ENCODE measurements around the gene PFKFB1. TPM values are rescaled to one million over a fixed set of nuclear protein-coding genes. Genes with fewer than 3 reads are reported as not detected.
"Not testable (repeated sequence)": the region's sequence is repeated elsewhere in the genome, so short reads cannot be mapped to it uniquely, and the experiment has no call there.

The PFKFB1 gene
- total RNA-seq, 1 donor from 2014 or later = 0.22 TPM

DNA sequence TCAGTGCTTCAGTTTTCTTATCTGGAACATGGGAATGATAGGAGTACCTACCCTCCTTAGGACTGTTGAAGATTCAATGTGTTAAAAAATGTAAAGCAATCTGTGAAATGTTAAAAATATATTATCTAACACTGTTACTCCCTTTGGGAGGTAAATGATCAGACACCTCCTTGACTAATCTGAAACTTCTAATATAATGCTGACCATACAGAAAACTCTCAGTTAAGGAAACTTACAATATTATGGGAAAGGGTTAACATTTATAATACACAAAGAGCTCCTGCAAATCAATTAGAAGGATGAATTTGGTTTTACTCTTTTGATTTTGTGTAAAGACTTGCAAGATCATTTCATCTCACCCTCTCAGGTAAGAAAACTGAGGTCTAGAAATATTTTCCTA, 1.6 kb upstream of the PFKFB1 start:
- ATAC-seq (no peak), DNase-seq (no peak)
- intact Hi-C loops (cut with micrococcal nuclease) = no loop called here

GRCh38 chrX:54994668-54995351, 822 bp upstream of the PFKFB1 start:
- DNase-seq = no peak
- intact Hi-C loops (cut with micrococcal nuclease) = no loop called here
- ATAC-seq = no peak

- DNase-seq (no peak), ATAC-seq (no peak)
- intact Hi-C loops (cut with micrococcal nuclease) = no loop called here
Observed at GRCh38 chrX:54992911-54993622, 921 bp downstream of the PFKFB1 start.

- intact Hi-C loops (cut with micrococcal nuclease) = no loop called here
- DNase-seq (no peak), ATAC-seq (no peak)
Observed at GRCh38 chrX:54991706-54992105, 2.3 kb downstream of the PFKFB1 start.

GRCh38 chrX:54983306-54983705, 10.7 kb downstream of the PFKFB1 start:
- intact Hi-C loops (cut with micrococcal nuclease); DNase-seq; ATAC-seq: not testable (repeated sequence)

DNA sequence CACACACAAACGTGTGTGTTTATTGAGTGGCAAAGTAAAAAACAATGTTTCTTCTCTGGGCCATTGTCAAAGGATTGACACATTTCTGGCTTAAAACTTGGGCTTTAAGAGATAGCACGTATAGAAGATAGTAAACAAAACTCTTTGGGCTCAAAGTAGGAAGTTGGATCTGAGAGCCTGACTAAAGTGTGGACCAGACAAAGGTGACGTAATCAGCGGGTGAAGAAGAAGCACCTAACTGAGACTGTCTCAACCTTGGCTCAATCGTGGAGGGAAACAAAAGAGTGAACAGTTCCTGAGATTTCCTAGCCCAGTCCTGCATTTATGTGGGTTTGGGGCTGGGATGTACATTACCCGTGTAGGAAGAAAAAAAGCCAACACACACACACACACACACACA, 13.7 kb downstream of the PFKFB1 start:
- DNase-seq (no peak), ATAC-seq (no peak)
- intact Hi-C loops (cut with micrococcal nuclease) = no loop called here

DNA sequence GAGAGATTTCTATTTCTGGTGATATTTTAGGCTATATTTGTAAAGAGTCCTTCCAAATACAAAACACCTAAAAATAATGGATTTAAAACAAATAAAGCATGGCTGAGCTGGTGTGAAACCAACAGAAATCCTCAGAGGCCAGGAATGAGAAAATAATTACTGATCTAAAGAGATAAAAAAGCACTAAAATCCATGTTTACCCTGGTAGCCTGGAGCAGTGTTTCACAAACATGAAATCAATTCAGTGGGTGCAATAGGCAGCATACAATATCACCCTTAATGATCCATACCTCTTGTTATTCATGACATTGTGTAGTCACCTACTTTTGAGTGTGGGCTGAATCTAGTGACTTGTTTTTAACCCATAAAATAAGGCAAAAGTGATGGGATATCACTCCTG, 14.6 kb downstream of the PFKFB1 start:
- intact Hi-C loops (cut with micrococcal nuclease) = no loop called here
- DNase-seq (no peak), ATAC-seq (no peak)

DNA sequence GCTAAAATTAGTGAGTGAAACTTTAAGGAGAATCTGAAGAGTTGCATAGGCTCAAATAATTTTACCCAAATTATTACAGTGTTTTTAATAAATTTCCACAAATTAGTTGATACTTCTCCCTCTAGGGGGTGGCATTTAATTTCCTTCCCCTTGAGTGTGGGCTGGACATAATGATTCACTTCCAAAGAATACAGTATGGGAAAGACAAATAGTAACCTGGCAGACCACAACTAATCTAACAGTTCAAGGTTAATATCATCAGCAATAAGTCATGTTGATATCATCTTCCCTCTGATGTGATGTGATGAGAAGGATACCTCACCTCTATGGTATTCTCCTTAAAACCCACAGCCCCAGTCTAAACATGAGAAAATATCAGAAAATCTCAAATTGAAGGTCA, 15.5 kb downstream of the PFKFB1 start:
- DNase-seq (no peak), ATAC-seq (no peak)
- intact Hi-C loops (cut with micrococcal nuclease) = no loop called here

- intact Hi-C loops (cut with micrococcal nuclease) = no loop called here
- ATAC-seq = no peak
- no peak for DNase-seq
Observed at GRCh38 chrX:54977387-54977786, 16.6 kb downstream of the PFKFB1 start.

DNA sequence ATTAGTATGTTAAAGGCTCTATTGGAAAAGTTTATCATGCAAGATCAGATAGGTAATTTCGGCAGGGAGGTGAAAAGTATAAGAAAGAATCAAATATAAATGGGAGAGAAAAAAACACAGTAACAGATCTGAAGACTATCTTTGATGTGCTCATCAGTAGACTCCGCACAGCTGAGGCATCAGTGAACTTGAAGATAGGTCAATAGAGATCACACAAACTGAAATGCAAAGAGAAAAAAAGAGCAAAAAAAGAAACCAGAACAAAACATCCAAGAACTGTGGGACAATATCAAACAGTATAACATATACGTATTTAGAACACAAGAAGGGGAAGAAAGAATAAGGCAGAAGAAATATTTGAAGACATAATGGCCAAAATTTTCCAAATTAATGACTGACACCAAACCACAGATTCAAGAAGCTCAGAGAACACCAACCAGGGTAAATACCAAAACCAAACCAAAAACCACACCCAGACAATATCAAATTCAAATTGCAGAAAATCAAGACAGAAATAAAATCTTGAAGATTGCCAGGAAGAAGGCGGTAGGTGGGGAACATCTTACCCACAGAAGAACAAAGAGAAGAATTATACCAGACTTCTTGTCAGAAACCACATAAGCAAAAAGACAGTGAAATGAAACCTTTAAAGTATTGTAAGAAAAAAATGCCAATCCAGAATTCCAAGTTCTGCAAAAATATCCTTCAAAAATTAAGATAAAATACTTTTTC, 29.1 kb downstream of the PFKFB1 start:
- intact Hi-C loops (cut with micrococcal nuclease) = no loop called here
- no peak for ATAC-seq
- DNase-seq = no peak

DNA sequence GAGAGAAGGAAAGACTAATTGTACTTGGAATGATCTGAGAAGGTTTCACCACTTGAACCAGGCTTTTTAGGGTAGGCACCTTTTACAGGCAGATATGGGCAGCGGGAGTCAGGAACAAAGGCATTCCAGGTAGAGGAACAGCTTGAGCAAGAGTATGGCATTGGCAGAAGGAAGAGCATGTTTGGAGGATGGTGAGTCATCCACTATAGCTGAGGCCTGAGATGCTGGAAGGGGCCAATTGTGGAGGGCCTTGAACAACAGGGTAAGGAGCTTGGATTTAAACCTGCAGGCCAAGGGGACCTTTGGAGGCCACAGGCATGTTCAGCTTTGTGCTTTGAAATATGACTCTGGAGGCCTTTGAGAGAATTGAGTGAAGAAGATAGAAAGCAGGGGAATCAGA, 32.2 kb downstream of the PFKFB1 start:
- no peak for ATAC-seq
- DNase-seq = no peak
- intact Hi-C loops (cut with micrococcal nuclease) = no loop called here

DNA sequence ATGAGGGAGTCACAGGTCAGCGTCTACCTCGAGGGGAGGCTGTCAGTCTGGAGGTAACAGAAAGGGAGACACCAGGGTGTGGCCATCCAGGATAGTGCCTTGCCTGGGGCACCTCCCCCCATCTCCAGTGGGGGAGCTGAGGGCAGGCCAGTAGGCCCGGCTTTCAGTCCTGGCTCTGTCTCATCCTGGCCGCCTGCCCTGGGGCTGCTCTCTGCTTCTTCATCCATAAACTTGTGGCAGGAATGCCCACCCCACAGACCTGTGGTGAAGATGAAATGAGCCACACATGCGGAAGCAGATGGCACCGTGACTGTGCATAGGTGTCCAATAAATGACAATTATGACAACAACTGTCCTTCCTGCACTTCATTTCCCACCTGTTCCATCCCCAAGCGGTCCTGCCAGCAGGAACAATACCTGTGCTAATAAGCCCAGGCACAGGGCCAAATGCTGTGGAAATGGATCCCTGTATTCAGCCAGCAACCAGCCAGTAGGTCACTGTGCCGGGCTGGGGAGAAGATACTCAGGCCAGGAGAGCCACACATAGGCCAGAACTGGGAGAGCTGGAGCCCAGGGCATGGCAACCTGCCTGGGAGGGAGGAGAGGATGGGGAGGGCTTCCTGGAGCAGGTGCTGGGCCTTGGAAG, 43.1 kb downstream of the PFKFB1 start:
- no peak for ATAC-seq
- intact Hi-C loops (cut with micrococcal nuclease) = no loop called here
- DNase-seq = no peak

GRCh38 chrX:54945224-54945623, 48.8 kb downstream of the PFKFB1 start:
- no peak for ATAC-seq
- DNase-seq = no peak
- intact Hi-C loops (cut with micrococcal nuclease) = no loop called here

GRCh38 chrX:54944816-54945215, 49.2 kb downstream of the PFKFB1 start:
- no peak for ATAC-seq
- no peak for DNase-seq
- intact Hi-C loops (cut with micrococcal nuclease) = no loop called here

DNA sequence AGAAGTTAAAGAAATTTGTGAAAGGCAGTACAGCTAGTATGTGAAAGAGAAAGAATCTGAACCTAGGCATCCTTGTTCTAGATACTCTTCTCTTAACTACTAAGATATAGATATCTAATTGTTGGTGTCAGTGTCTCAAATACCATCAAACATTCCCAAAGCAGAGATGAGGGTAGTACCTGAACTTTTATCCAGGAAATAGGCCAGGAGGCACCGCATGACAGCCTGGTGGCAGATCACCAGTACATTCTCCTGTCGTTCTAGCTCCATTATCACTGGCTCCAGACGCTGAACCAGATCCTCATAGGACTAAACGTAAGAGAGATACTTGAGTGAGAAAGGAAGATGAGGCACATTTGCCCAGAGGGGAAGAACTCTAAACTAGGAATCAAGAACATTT, 56.6 kb downstream of the PFKFB1 start:
- intact Hi-C loops (cut with micrococcal nuclease) = no loop called here
- ATAC-seq (no peak), DNase-seq (no peak)

- DNase-seq (no peak), ATAC-seq (no peak)
- intact Hi-C loops (cut with micrococcal nuclease) = no loop called here
Observed at GRCh38 chrX:54935306-54935705, 58.7 kb downstream of the PFKFB1 start.

GRCh38 chrX:54934890-54935289, 59.1 kb downstream of the PFKFB1 start:
- ATAC-seq (no peak), DNase-seq (no peak)
- intact Hi-C loops (cut with micrococcal nuclease) = no loop called here

GRCh38 chrX:54934058-54934457, 59.9 kb downstream of the PFKFB1 start:
- intact Hi-C loops (cut with micrococcal nuclease) = no loop called here
- DNase-seq (no peak), ATAC-seq (no peak)

- no peak for DNase-seq
- intact Hi-C loops (cut with micrococcal nuclease) = no loop called here
- ATAC-seq = no peak
Observed at GRCh38 chrX:54933150-54933826, 60.7 kb downstream of the PFKFB1 start.

Measured in left ventricle myocardium superior (tissue), 1 donor.